PC-3 (cell line): ENCODE measurements around the gene ZFPM1.

Experiments used
- EZH2 ChIP-seq: fragments of 300-600 bp; sonication (generic); IDR thresholded peaks from one replicate; pipeline ENCODE4 v1.6.1; 2017; ENCODE audit warnings: antibody characterized with exemption, mild to moderate bottlenecking, low read length; ENCODE audit not compliant: unreplicated experiment
- EZH2phosphoT487 ChIP-seq: fragments of 300-600 bp; sonication (generic); IDR thresholded peaks from 2 replicates; pipeline ENCODE4 v1.6.1; 2018; ENCODE audit warnings: mild to moderate bottlenecking, antibody characterized with exemption, low read length, borderline replicate concordance
- TF ChIP-seq, protein P1 (sequence below): fragments of 300-600 bp; sonication (generic); conservative IDR thresholded peaks from 2 replicates; pipeline ENCODE4 v1.5.1; 2017; ENCODE audit warnings: antibody characterized with exemption, low read depth, mild to moderate bottlenecking, low read length

DNA sequence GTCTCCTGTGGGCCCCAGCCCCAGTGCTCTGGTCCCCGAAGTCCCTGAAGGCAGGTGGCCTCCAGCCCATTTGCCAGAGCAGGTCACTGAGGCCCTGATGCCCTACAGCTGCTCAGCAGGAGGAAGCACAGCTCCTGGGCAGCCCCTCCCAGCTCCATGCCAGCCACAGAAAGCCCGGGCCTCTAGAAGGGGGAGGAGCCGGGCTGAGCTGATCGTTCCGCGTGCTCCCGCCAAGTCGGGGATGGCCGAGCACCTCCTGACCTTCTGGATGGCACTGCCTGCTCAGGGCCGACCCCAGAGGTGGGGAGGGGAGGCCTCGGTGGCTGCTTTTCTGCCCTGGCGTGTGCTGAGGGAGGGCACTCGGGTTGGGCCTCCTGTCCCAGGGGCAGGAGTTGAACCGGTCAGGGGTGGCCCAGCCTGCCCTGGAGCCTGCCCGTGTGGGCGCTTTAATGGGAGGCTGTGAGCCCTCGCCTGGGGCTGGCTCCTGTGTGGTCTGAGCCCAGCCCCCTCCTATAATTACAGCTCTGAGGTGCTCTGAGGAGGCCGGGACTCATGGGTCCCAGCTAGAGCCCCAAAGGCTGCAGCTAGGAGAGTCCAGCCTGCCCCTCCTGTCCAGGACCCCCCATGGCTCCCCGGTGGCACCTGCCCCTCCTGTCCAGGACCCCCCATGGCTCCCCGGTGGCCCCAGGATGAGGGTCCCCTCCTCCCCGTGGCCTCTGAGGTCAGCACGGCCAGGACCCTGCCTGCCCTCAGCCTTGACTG lies 29.7 kb downstream of the ZFPM1 start:
- no peak for TF ChIP-seq EZH2phosphoT487
- TF ChIP-seq, protein P1, sequence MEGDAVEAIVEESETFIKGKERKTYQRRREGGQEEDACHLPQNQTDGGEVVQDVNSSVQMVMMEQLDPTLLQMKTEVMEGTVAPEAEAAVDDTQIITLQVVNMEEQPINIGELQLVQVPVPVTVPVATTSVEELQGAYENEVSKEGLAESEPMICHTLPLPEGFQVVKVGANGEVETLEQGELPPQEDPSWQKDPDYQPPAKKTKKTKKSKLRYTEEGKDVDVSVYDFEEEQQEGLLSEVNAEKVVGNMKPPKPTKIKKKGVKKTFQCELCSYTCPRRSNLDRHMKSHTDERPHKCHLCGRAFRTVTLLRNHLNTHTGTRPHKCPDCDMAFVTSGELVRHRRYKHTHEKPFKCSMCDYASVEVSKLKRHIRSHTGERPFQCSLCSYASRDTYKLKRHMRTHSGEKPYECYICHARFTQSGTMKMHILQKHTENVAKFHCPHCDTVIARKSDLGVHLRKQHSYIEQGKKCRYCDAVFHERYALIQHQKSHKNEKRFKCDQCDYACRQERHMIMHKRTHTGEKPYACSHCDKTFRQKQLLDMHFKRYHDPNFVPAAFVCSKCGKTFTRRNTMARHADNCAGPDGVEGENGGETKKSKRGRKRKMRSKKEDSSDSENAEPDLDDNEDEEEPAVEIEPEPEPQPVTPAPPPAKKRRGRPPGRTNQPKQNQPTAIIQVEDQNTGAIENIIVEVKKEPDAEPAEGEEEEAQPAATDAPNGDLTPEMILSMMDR = no peak
- TF ChIP-seq EZH2 = no peak
